T follicular helper cell (primary cell): ENCODE measurements around the gene RIMBP3C.
"Not testable (repeated sequence)": the region's sequence is repeated elsewhere in the genome, so short reads cannot be mapped to it uniquely, and the experiment has no call there.

Experiments
- DNase-seq: peaks from one replicate; pipeline ENCODE4 v3.0.0-alpha.2; 2020; ENCODE audit warnings: low read depth

RIMBP3C gene

DNA sequence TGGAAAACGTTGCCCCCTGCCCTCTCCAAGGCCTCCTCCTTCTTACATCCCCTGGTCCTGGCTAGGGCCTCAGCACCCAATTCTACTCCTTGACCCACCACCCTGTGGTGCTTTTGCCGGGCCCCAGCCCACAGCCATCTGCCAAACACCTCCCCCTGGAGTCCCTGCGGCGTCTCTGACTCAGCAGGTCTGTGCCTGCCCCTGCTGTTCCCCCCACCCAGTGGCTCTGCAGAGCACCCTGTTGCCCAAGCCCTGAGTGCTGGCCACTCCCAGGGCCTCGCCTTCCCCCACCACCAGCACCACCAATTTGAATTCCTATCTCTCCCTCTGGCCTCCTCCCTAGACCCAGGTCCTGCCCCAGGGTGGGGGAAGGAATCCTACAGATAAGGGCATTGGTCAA is 19.7 kb downstream of the RIMBP3C start:
- not testable (repeated sequence) for DNase-seq

DNA sequence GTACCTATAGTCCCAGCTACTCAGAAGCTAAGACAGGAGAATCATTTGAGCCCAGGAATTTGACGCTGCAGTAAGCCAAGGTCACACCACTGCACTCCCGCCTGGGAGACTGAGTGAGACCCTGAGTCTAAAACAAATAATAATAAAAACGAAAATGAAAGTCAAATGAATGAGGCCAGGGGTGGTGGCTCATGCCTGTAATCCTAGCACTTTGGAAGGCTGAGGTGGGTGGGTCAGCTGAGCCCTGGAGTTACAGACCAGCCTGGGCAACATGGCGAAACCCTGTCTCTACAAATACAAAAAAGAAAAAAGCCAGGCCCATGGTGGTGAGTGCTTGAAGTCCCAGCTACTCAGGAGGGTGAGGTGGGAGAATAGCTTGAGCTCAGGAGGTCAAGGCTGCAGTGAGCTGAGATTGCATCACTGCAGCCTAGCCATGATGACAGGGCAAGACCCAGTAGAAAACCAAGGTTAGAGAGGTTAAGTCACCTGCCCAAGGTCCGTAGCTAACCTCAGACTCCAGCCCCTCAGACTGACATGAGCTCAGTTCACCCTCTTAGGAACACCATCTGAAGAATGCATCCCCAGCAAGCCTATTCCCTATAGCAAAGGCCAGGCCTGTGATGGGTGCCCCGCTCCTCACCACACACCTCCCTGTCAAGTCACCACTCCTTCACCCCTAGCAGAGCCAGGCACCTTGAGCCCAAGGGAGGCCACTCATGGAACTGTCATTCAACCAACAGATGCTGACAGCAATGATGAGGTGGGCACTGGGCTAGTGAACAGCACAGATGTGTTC is 24.4 kb downstream of the RIMBP3C start:
- DNase-seq = not testable (repeated sequence)

DNA sequence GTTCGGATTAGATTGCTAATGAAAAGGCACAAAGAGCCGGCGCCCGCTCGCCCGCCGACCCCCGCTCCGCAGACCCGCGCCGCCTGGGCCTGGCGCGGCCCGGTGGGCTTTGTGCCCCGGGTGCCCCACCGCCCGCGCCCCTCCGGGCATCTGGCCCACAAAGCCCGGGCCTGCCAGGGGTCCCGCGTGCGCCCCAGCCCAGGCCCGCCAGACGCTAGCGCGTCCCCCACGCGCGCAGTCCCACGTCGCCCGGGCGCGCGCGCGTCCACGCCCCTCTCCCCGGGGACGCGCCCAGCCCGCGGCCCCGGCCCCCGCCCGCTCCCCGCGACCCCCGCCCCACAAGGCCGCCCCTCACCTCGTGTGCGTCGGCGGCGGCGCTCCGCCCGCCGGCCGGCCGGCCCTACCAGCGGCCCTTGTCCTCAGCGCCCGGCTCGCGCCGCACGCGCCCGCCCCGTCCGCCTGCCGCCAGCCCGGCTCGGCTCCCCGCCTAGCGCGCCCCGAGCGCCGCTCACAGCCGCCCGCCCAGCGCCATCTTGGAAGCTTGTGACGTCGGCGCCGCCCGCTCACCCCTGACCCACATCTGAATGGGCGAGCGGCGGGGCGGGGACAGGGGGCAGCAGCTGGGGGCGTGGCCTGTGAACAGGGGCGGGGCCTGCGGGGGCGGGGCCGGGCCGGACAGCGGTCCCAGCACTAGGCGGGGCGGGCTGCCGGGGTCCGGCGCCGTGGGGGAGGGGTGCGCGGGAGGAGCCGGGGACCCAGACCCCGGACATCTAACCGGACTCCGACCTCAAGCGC is 34.1 kb downstream of the RIMBP3C start:
- DNase-seq = not testable (repeated sequence)

DNA sequence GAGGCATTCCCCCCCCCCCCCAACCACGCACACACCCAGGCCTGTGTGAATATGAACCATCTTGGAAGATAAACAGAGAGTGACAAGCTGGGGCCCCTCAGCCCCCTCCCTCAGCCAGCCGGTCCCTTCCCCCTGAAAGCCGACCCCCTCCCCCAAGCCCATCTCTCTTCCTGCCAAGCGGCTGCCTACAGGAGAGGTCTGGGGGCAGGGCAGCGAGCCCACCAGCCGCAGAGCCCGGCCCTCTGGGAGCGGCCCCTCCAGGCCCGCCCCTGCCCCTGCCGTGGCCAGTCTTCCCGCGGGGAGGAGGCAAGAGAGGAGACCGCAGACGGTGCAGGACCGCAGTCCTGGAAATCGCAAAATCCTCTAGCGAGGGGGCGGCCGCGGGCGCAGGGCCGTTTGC is 34.7 kb downstream of the RIMBP3C start:
- not testable (repeated sequence) for DNase-seq

DNA sequence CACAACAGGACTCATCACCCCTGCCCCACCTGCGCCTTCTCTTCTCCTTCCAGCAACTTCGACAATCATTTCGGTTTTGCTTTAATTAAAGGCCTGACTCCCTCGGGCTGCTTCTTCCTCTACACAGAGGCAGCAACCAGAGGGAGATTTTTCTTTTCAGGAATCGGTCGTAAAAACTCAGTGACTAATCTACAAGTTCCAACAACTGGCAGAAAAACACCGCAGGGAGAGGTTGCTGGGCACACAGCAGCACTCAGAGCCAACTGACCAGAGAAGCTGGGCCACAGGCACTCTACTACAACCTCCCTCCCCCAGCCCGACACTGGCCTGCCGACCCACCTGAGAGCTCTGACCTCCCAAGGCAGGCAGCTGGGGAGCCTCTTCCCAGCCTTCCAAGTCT is 36.0 kb downstream of the RIMBP3C start:
- not testable (repeated sequence) for DNase-seq

DNA sequence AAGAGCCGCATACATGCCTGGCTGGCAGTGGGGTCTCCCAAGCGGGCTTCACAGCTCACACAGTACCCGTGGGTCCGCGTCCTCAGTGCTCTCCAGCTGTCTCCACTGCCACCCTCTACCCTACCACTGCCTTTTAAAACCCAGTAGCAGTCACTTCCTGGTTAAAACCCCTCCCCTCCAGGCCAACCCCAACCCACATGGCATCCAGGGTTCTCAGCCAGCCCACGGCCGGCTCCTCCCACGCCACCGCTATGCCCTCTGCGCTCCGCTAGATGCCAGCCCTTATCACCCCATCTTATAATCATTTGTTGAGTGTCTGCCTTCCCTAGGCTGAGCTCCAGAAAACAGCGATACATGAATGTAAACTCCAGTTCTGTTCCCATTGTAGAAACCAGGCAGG is 37.1 kb downstream of the RIMBP3C start:
- not testable (repeated sequence) for DNase-seq

DNA sequence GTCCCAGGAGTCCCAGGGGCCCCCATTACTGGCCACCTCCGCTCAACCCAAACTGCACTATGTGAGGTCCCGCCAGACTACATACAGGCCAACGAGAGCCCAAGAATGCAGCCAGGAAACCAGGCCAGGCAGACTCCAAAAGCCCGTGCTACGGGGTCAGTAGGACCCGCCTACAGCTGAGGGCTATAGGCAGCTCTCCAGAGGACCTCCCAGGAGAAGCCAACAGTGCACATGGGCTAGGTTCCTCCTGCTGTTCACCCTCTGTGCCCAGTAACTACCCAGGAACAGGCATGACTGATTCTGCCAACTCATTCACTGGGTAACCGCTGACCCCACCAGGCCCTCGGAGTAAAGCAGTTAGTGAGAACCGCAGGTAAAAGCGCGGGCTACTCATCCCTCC is 39.2 kb downstream of the RIMBP3C start:
- DNase-seq = not testable (repeated sequence)

DNA sequence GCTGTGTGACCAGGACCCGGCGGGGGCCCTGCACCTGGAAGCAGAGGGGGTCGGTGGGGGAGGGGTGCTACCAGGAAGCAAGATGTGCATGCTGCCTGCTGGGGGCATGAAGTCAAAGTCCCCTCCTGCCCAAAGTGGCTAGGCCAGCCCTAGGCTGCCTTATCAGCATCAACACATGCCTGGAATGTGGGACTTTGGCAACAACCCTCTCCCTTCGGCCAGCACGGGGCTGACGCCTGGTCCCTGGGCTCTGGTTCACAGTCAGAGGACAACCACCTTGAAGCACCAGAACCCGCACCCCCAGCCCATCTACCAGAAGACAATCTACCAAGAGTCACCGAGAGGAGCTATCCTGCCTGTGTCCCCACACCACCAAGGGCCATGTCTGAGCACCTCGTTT is 40.9 kb downstream of the RIMBP3C start:
- DNase-seq = not testable (repeated sequence)

DNA sequence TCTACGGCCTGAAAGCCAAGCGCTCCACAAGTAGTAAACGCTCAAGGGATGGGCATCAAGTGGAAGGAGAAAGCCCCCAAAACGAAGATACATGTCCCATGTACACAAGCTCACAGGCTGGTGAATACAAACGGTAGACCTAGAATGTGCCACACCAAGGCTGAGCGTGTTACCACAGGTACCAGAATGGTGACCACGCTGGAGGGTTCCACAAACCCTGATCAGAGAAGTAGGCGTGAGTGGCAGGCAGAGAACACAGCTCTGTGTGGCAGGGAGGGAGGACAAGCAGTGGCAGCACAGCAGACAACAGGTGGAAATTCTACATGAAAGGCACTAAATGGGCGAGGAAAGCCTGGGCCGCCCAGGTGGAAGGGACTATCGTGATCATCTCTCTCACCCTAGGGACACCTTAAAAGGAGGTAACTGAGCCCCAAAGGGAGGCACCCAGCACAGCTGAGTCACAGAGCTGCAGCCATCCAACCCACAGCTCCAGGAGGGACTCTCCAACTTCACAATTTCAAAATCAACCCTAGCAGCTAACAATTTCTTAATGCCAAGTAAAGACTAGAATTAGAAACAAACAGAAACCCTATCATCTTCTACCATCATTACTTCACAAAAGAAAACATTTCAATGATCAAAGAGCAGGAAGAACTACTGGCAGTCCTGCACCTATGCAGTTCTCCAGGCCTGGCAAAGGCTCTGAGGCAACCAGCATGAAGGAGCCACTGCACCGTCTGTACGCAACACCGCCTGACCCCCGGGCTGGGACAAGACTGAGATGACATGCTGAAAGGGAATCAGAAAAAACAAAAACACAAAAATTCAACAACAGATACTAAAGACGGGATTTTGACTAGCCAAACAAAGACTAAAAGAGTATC is 51.4 kb downstream of the RIMBP3C start:
- DNase-seq = not testable (repeated sequence)

DNA sequence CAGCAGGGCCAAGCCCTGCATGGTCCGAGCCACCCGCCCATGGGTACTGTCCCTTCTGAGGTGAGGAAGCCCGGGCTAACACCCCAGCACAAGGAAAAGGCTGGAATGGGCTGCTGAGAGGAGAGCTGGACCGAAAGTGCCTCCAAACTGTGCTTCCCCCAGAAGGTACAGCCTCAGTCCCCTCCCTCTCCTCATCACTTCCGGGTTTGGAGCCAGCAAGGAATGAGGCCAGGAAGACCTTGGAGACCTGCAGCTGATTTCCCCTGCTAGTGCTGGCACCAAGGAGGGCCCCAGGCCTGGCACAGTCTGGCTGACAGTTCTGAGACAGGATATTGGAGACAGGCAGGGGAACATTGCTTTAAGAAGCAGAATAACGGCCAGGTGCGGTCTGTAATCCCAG is 52.8 kb downstream of the RIMBP3C start:
- DNase-seq = not testable (repeated sequence)

DNA sequence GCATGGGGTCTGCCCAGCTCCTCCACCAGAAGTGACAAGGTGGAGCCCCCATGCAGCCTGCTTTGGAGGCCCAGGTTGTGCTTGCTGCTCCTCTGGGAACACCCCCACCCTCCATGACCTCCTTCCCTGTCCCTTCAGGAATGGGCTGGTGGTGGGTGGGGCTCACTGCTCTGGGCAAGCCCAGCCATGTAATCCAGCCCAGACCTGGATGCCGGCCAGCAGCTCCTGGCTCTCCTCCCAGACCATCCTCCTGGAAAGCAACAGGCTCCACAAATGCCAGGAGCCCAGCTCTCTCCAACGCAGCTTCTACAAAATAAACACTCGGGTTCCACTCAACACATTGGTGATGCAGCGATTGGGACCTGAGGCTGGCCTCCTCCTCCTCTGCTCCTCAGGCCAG is 53.3 kb downstream of the RIMBP3C start:
- DNase-seq = not testable (repeated sequence)
